ENCODE results near the gene AVP.
"Not testable (repeated sequence)": the region's sequence is repeated elsewhere in the genome, so short reads cannot be mapped to it uniquely, and the experiment has no call there.

The AVP gene

GRCh38 chr20:3077618-3078134, 6.8 kb downstream of the AVP start:
- H3K4me3 ChIP-seq: no peak overlapping the region
- DNase-seq (ENCODE audit: low spot score): no peak
- no peak for TF ChIP-seq CTCF (IDR thresholded peaks at IDR 0.05)
- H3K27ac ChIP-seq: no peak overlapping the region

GRCh38 chr20:3075315-3075714, 9.2 kb downstream of the AVP start:
- not testable (repeated sequence) for DNase-seq (ENCODE audit: low spot score); H3K27ac ChIP-seq; H3K4me3 ChIP-seq

- H3K27ac ChIP-seq: no peak overlapping the region
- no peak for TF ChIP-seq CTCF (IDR thresholded peaks at IDR 0.05)
- H3K4me3 ChIP-seq: no peak overlapping the region
- DNase-seq (ENCODE audit: low spot score): no peak
Measured at GRCh38 chr20:3074812-3075211, 9.7 kb downstream of the AVP start.

GRCh38 chr20:3073251-3073643, 11.3 kb downstream of the AVP start:
- DNase-seq (ENCODE audit: low spot score); H3K27ac ChIP-seq; H3K4me3 ChIP-seq: not testable (repeated sequence)

GRCh38 chr20:3072530-3073250, 11.8 kb downstream of the AVP start:
- no peak for DNase-seq (ENCODE audit: low spot score)
- peak overlapping the region; percentile 68 for H3K4me3 ChIP-seq
- H3K27ac ChIP-seq: no peak overlapping the region
- TF ChIP-seq CTCF (IDR thresholded peaks at IDR 0.05): no peak

- DNase-seq (ENCODE audit: low spot score): no peak
- peak within 1 kb of the TSS; percentile 68 for H3K4me3 ChIP-seq
- no peak for TF ChIP-seq CTCF (IDR thresholded peaks at IDR 0.05)
- no peak within 1 kb of the TSS for H3K27ac ChIP-seq
Measured at GRCh38 chr20:3071610-3072529, 12.7 kb downstream of the AVP start, which contains the start of gene OXT. Gene OXT, plus strand, starts transcription at chr20:3071620. Its CDS starts 36 bp downstream, at chr20:3071656.

- TF ChIP-seq CTCF (IDR thresholded peaks at IDR 0.05): no peak
- H3K27ac ChIP-seq: no peak overlapping the region
- peak overlapping the region; percentile 68 for H3K4me3 ChIP-seq
- DNase-seq (ENCODE audit: low spot score): no peak
Measured at GRCh38 chr20:3071266-3071609, 13.3 kb downstream of the AVP start.

- no peak for TF ChIP-seq CTCF (IDR thresholded peaks at IDR 0.05)
- H3K4me3 ChIP-seq: no peak overlapping the region
- H3K27ac ChIP-seq: no peak overlapping the region
- no peak for DNase-seq (ENCODE audit: low spot score)
Measured at GRCh38 chr20:3070725-3071124, 13.8 kb downstream of the AVP start.

Data from coronary artery (tissue), 2 donors.